Pancreas (tissue), 10 donors: ENCODE results near the gene NAP1L5. TPM values are rescaled to one million over a fixed set of nuclear protein-coding genes. Genes with fewer than 3 reads are reported as not detected.

Experiments
- ATAC-seq, 4 donors: fragments of 200-7000 bp; cut with Tn5 transposase; one replicate each; pipeline versions ENCODE4 v1.8.0 to v1.9.1; 2020; ENCODE audit warnings: mild to moderate bottlenecking in 4 of 4, moderate library complexity in 4 of 4
- DNase-seq, 6 donors: peaks; one replicate each; pipeline ENCODE4 v3.0.0-alpha.2; 2020
- FAIRE-seq: peaks from 2 replicates; lab custom pipeline; 2012; peaks lifted over from hg19 to GRCh38; lab: Jason Lieb, UNC
- H3K27ac ChIP-seq, 4 donors: fragments of 200-600 bp; sonication (generic); 1 replicate in 3 of 4; 2 replicates in 1 of 4; pipeline versions ENCODE4 v1.5.0 to v1.8.0; 2020
- H3K27me3 ChIP-seq, 4 donors: fragments of 200-600 bp; one replicate each; pipeline ENCODE4 v1.8.0; 2021
- H3K36me3 ChIP-seq, 3 donors: fragments of 200-600 bp; sonication (generic) in 1 of 3; one replicate each; pipeline versions ENCODE4 v1.5.0 to v1.8.0; 2020 to 2021
- H3K4me1 ChIP-seq, 3 donors: fragments of 200-600 bp; one replicate each; pipeline ENCODE4 v1.8.0; 2021
- H3K4me3 ChIP-seq, 4 donors: fragments of 200-600 bp; sonication (generic) in 2 of 4; one replicate each; pipeline versions ENCODE4 v1.5.0 to v1.8.0; 2020 to 2021
- H3K9me3 ChIP-seq, 4 donors: fragments of 200-600 bp; one replicate each; pipeline ENCODE4 v1.8.0; 2021
- CTCF ChIP-seq, 4 donors: fragments of 200-600 bp; sonication (generic) in 3 of 4; IDR thresholded peaks; one replicate each; pipeline versions ENCODE4 v1.5.0 to v1.8.0; 2021; ENCODE audit warnings: antibody characterized with exemption in 4 of 4
- WGBS, 2 donors: extraction: QIAGEN DNeasy Blood & Tissue Kit; methylation state at CpG; one replicate each; pipeline ENCODE4 v1.1.7; 2013; 5-methylcytosine and 5-hydroxymethylcytosine counted together
- intact Hi-C, 3 donors: fragments of 100-400 bp; cut with DNase I; formaldehyde crosslinking; loops; one replicate each; pipeline versions ENCODE4 v1.11.1 to v1.14.2; 2022
- polyA plus RNA-seq, 2 donors: library from polyadenylated mRNA; stranded (reverse); fragments of 200-250 nt; gene quantifications; one replicate each; pipeline ENCODE4 v1.2.3, GENCODE V29; 2013
- total RNA-seq, 6 donors: library from RNA; stranded (reverse); fragmentation: NEBNext Ultra II Directional in 4 of 6; extraction: Animal tissue kit (Norgen Biotek cat#: 25700) in 4 of 6; gene quantifications; one replicate each; pipeline versions ENCODE4 v1.2.1 to v1.2.4, GENCODE V29; 2021 to 2023
- donor health status: healthy with polysubstance abuse.
- donor health status: DM: no; HTN: no; CAD: no; lungs with moderate emphysema.
- donor health status: DM: no; HTN: no; CAD: no.
- donor health status: control.
- donor health status: control.
- donor health status: Bipolar disorder and iron deficiency.
- donor health status: DM: yes; HTN: yes; CAD: no.
- donor health status: DM: no; HTN: no; CAD: no.
- donor health status: DM: no; HTN: no; CAD: no.
- donor health status: DM: yes; HTN: yes; CAD: no.

NAP1L5 gene
- total and polyA plus RNA-seq, 8 donors = 0.94 to 13.2 (median 2.1) TPM

GRCh38 chr4:88737307-88737941, 39.8 kb upstream of the NAP1L5 start:
- TF ChIP-seq CTCF (IDR thresholded peaks at IDR 0.05) = no peak
- peaks cover 0 to 9% (median 0%) of the 10 kb centered on the region in 3 donors for H3K36me3 ChIP-seq
- WGBS, 2 donors = 50 to 68% methylated on average over 14 of the region's 14 CpGs
- no peaks in the 10 kb centered on the region for H3K9me3 ChIP-seq
- DNase-seq = peak in 2 of 6 donors; percentile 15 to 26
- peak; percentile 41 to 72 (median 50) for ATAC-seq
- peak overlapping the region in 1 of 4 donors; percentile 22 for H3K4me3 ChIP-seq
- intact Hi-C loops = no loop called here
- H3K27ac ChIP-seq = peak overlapping the region; percentile 36 to 66 (median 53)
- H3K4me1 ChIP-seq = peaks cover 23 to 28% (median 24%) of the 10 kb centered on the region in 3 donors
- H3K27me3 ChIP-seq = no peaks in the 10 kb centered on the region
- FAIRE-seq = no peak

GRCh38 chr4:88736264-88736663, 38.6 kb upstream of the NAP1L5 start:
- no peak for TF ChIP-seq CTCF (IDR thresholded peaks at IDR 0.05)
- Histone ChIP-seq H3K4me1 (peaks cover 23 to 29% (median 24%) of the 10 kb centered on the region in 3 donors), H3K36me3 (peaks cover 0 to 17% (median 0%) of the 10 kb centered on the region in 3 donors), H3K27ac (peak overlapping the region in 3 of 4 donors; percentile 36 to 66 (median 62)), H3K4me3 (peak overlapping the region in 1 of 4 donors; percentile 22), H3K27me3 (no peaks in the 10 kb centered on the region), H3K9me3 (no peaks in the 10 kb centered on the region)
- WGBS, 2 donors = 57 to 70% methylated on average over 3 of the region's 3 CpGs
- no peak for ATAC-seq
- DNase-seq = no peak
- intact Hi-C loops = no loop called here
- no peak for FAIRE-seq

GRCh38 chr4:88735564-88735963, 37.9 kb upstream of the NAP1L5 start:
- WGBS, 2 donors = 13% methylated on average over 1 of the region's 1 CpG
- FAIRE-seq = no peak
- intact Hi-C loops = no loop called here
- Histone ChIP-seq H3K27me3 (no peaks in the 10 kb centered on the region), H3K4me3 (no peak overlapping the region), H3K9me3 (no peaks in the 10 kb centered on the region), H3K27ac (peak overlapping the region in 1 of 4 donors; percentile 62), H3K36me3 (peaks cover 0 to 24% (median 4%) of the 10 kb centered on the region in 3 donors), H3K4me1 (peaks cover 23 to 29% (median 24%) of the 10 kb centered on the region in 3 donors)
- no peak for TF ChIP-seq CTCF (IDR thresholded peaks at IDR 0.05)
- ATAC-seq = peak in 3 of 4 donors; percentile 22 to 50 (median 26)
- DNase-seq = no peak

- Histone ChIP-seq H3K4me1 (peaks cover 23 to 29% (median 24%) of the 10 kb centered on the region in 3 donors), H3K27me3 (no peaks in the 10 kb centered on the region), H3K9me3 (no peaks in the 10 kb centered on the region), H3K4me3 (no peak overlapping the region), H3K36me3 (peaks cover 0 to 34% (median 10%) of the 10 kb centered on the region in 3 donors), H3K27ac (peak overlapping the region in 1 of 4 donors; percentile 8)
- TF ChIP-seq CTCF (IDR thresholded peaks at IDR 0.05) = no peak
- WGBS, 2 donors = 80 to 89% methylated on average over 3 of the region's 3 CpGs
- no peak for FAIRE-seq
- no peak for DNase-seq
- intact Hi-C loops = no loop called here
- no peak for ATAC-seq
Measured at GRCh38 chr4:88734403-88734949, 36.8 kb upstream of the NAP1L5 start.
